WTC11 (cell line): ENCODE data around the gene TGM4. TPM values are rescaled to one million over a fixed set of nuclear protein-coding genes. Genes with fewer than 3 reads are reported as not detected.

Experiments used
- ATAC-seq: fragments of 200-7000 bp; cut with Tn5 transposase; 2 replicates; pipeline ENCODE4 v1.10.0; 2021; ENCODE audit warnings: mild to moderate bottlenecking, moderate library complexity
- CTCF ChIA-PET: fragments of 300-600 bp; sonication (Branson Sonifier 250); formaldehyde crosslinking; loops from one replicate; lab custom pipeline; 2021; ENCODE audit warnings: antibody characterized with exemption; lab: Charles Lee
- POLR2A ChIA-PET: fragments of 350-600 bp; sonication (Branson Sonifier 250); formaldehyde crosslinking; loops from one replicate; lab custom pipeline; 2021; ENCODE audit warnings: antibody characterized with exemption; lab: Charles Lee
- DNase-seq: peaks from one replicate; pipeline ENCODE4 v3.0.0; 2021; ENCODE audit warnings: low spot score
- H3K27ac Mint-ChIP-seq: 2 replicates; pipeline ENCODE4 v1.8.0; 2021; ENCODE audit warnings: mixed read lengths
- H3K27me3 Mint-ChIP-seq: 2 replicates; pipeline ENCODE4 v1.8.0; 2021; ENCODE audit warnings: low read depth, mild to moderate bottlenecking, moderate library complexity, mixed read lengths
- H3K36me3 Mint-ChIP-seq: 2 replicates; pipeline ENCODE4 v1.8.0; 2021; ENCODE audit warnings: mixed read lengths
- H3K4me1 Mint-ChIP-seq: 2 replicates; pipeline ENCODE4 v1.8.0; 2022; ENCODE audit warnings: mixed read lengths
- H3K4me3 Mint-ChIP-seq: 2 replicates; pipeline ENCODE4 v1.8.0; 2021; ENCODE audit warnings: mild to moderate bottlenecking, moderate library complexity, mixed read lengths
- H3K9me3 Mint-ChIP-seq: 2 replicates; pipeline ENCODE4 v1.8.0; 2021; ENCODE audit warnings: mixed read lengths
- CDX4 ChIP-seq: fragments of 250-450 bp; sonication (Bioruptor Pico); IDR thresholded peaks from 2 replicates; pipeline ENCODE4 v1.9.0; 2021; ENCODE audit warnings: moderate library complexity, mild to moderate bottlenecking, inconsistent platforms, borderline replicate concordance
- FOXJ3 ChIP-seq: sonication (generic); formaldehyde crosslinking; IDR thresholded peaks from 2 replicates; pipeline ENCODE4 v1.9.0; 2021; ENCODE audit warnings: missing genetic modification reagents, mild to moderate bottlenecking, borderline replicate concordance
- FOXP4 ChIP-seq: sonication (generic); formaldehyde crosslinking; IDR thresholded peaks from 2 replicates; pipeline ENCODE4 v1.8.0; 2022; ENCODE audit warnings: mild to moderate bottlenecking, missing genetic modification reagents
- MYBL2 ChIP-seq: sonication (generic); formaldehyde crosslinking; IDR thresholded peaks from 2 replicates; pipeline ENCODE4 v1.8.1; 2023; ENCODE audit warnings: mild to moderate bottlenecking, moderate library complexity, missing genetic modification reagents
- NR1H2 ChIP-seq: sonication (generic); formaldehyde crosslinking; IDR thresholded peaks from 2 replicates; pipeline ENCODE4 v1.9.0; 2021; ENCODE audit warnings: mild to moderate bottlenecking, moderate library complexity, missing genetic modification reagents
- PRDM15 ChIP-seq: sonication (generic); formaldehyde crosslinking; IDR thresholded peaks from 2 replicates; pipeline ENCODE4 v1.8.0; 2022; ENCODE audit warnings: missing genetic modification reagents
- SMAD3 ChIP-seq: sonication (generic); formaldehyde crosslinking; IDR thresholded peaks from 2 replicates; pipeline ENCODE4 v1.8.0; 2022; ENCODE audit warnings: missing genetic modification reagents, mild to moderate bottlenecking, borderline replicate concordance
- TEAD4 ChIP-seq: sonication (generic); formaldehyde crosslinking; IDR thresholded peaks from 2 replicates; pipeline ENCODE4 v1.8.0; 2022; ENCODE audit warnings: mild to moderate bottlenecking, missing genetic modification reagents
- USF1 ChIP-seq: sonication (generic); formaldehyde crosslinking; IDR thresholded peaks from 2 replicates; pipeline ENCODE4 v1.8.0; 2022; ENCODE audit warnings: mild to moderate bottlenecking, missing genetic modification reagents
- USF2 ChIP-seq: sonication (generic); formaldehyde crosslinking; IDR thresholded peaks from 2 replicates; pipeline ENCODE4 v1.8.1; 2023; ENCODE audit warnings: mild to moderate bottlenecking, missing genetic modification reagents, moderate library complexity
- ZBTB43 ChIP-seq: sonication (generic); formaldehyde crosslinking; IDR thresholded peaks from 2 replicates; pipeline ENCODE4 v1.8.1; 2023; ENCODE audit warnings: mild to moderate bottlenecking, missing genetic modification reagents
- ZMAT4 ChIP-seq: fragments of 250-450 bp; sonication (Bioruptor Pico); IDR thresholded peaks from 2 replicates; pipeline ENCODE4 v1.9.0; 2021; ENCODE audit warnings: mild to moderate bottlenecking
- ZNF219 ChIP-seq: sonication (generic); formaldehyde crosslinking; IDR thresholded peaks from 2 replicates; pipeline ENCODE4 v1.8.0; 2023; ENCODE audit warnings: missing genetic modification reagents, mild to moderate bottlenecking, borderline replicate concordance
- total RNA-seq: library from RNA; stranded (reverse); gene quantifications from 3 replicates; pipeline ENCODE4 v1.2.3, GENCODE V29; 2021

TGM4 gene
- total RNA-seq, 1 experiment from 2014 or later, result not detected

- TF ChIP-seq ZBTB43 (CRISPR knock-in tag), result no peak; the same call in none of the 2 replicates
- TF ChIP-seq SMAD3 (CRISPR knock-in tag), result peak; percentile 64; the same call in 1 of the 2 replicates
- TF ChIP-seq FOXP4, result peak; percentile 87
- TF ChIP-seq PRDM15, result peak; percentile 53; the same call in 1 of the 2 replicates
- TF ChIP-seq ZNF219 (CRISPR knock-in tag), result no peak
- TF ChIP-seq, all 79 proteins: peak for 28
Measured at GRCh38 chr3:44861412-44862225, 12.8 kb upstream of the TGM4 start, which contains the start of gene TMEM42 (continued).

- Mint-ChIP-seq H3K4me3 (peak overlapping the region; percentile 84), H3K9me3 (no peaks in the 10 kb centered on the region), H3K36me3 (peaks cover 3% of the 10 kb centered on the region; the same call in 1 of the 2 replicates), H3K27ac (peak overlapping the region; percentile 84), H3K4me1 (peaks cover 7% of the 10 kb centered on the region), H3K27me3 (no peaks in the 10 kb centered on the region)
- ATAC-seq, result peak; percentile 14
- TF ChIP-seq USF2 (CRISPR knock-in tag), result peak; percentile 57
- TF ChIP-seq USF1 (CRISPR knock-in tag), result peak; percentile 66; the same call in 1 of the 2 replicates
- TF ChIP-seq FOXJ3 (CRISPR knock-in tag), result no peak
- TF ChIP-seq SMAD3 (CRISPR knock-in tag), result no peak
- TF ChIP-seq, all 79 proteins: peak for 2
- ChIA-PET POLR2A (interaction anchor here (0.6 kb wide), 1 partner anchor 215 kb away, joined by 3 read pairs; no protein-coding TSS in a partner anchor), CTCF (no interaction called here)
- no peak for DNase-seq
Measured at GRCh38 chr3:44862226-44862637, 12.2 kb upstream of the TGM4 start.

GRCh38 chr3:44865272-44866035 lies 9.0 kb upstream of the TGM4 start:
- no peak overlapping the region for H3K4me3 Mint-ChIP-seq
- TF ChIP-seq TEAD4 (CRISPR knock-in tag) (no peak), ZMAT4 (CRISPR knock-in tag) (no peak), MYBL2 (CRISPR knock-in tag) (no peak), CDX4 (no peak), NR1H2 (CRISPR knock-in tag) (no peak)
- TF ChIP-seq, all 79 proteins: peak for 0
- Mint-ChIP-seq H3K4me1 (peaks cover 7% of the 10 kb centered on the region), H3K27ac (no peak overlapping the region), H3K27me3 (no peaks in the 10 kb centered on the region), H3K36me3 (peaks cover 11% of the 10 kb centered on the region; the same call in 1 of the 2 replicates), H3K9me3 (peaks cover 11% of the 10 kb centered on the region)
- POLR2A ChIA-PET, result no interaction called here
- no peak for ATAC-seq
- CTCF ChIA-PET, result interaction anchor here (1.6 kb wide), 1 partner anchor 23 kb away, joined by 3 read pairs; no protein-coding TSS in a partner anchor
- DNase-seq, result no peak
